Natural killer cell (primary cell): ENCODE measurements around the gene TMOD4. TPM values are rescaled to one million over a fixed set of nuclear protein-coding genes. Genes with fewer than 3 reads are reported as not detected.

Source experiments
- ATAC-seq, 3 donors: fragments of 150-1000 bp in 2 of 3; fragments of 200-7000 bp in 1 of 3; cut with Tn5 transposase; 1 replicate in 1 of 3; 2 replicates in 2 of 3; pipeline ENCODE4 v1.10.0; 2021; ENCODE audit warnings: mild to moderate bottlenecking in 2 of 3, moderate library complexity in 2 of 3
- DNase-seq, 2 donors: peaks; one replicate each; pipeline versions ENCODE4 v3.0.0 to v3.0.0-alpha.2; 2013 to 2021; ENCODE audit warnings: mixed read lengths in 1 of 2
- H3K27ac ChIP-seq: one replicate; pipeline ENCODE4 v1.5.1; 2013; ENCODE audit warnings: mild to moderate bottlenecking, low read length
- H3K27me3 ChIP-seq: one replicate; pipeline ENCODE4 v1.6.1; 2013; ENCODE audit warnings: low read length; ENCODE audit not compliant: control insufficient read depth, insufficient read depth
- H3K36me3 ChIP-seq: one replicate; pipeline ENCODE4 v1.6.1; 2013; ENCODE audit warnings: low read length; ENCODE audit not compliant: control insufficient read depth, insufficient read depth
- H3K4me1 ChIP-seq: one replicate; pipeline ENCODE4 v1.6.1; 2013; ENCODE audit warnings: low read length; ENCODE audit not compliant: control insufficient read depth, insufficient read depth
- H3K4me3 ChIP-seq: one replicate; pipeline ENCODE4 v1.5.1; 2013; ENCODE audit warnings: low read length
- H3K9me3 ChIP-seq: one replicate; pipeline ENCODE4 v1.6.1; 2013; ENCODE audit warnings: low read length; ENCODE audit not compliant: control insufficient read depth, insufficient read depth
- H3K27ac Mint-ChIP-seq, 2 donors: one replicate each; pipeline ENCODE4 v1.8.0; 2022; ENCODE audit warnings: mild to moderate bottlenecking in 2 of 2, mixed read lengths in 2 of 2, moderate library complexity in 1 of 2
- H3K27me3 Mint-ChIP-seq, 2 donors: one replicate each; pipeline ENCODE4 v1.8.0; 2022; ENCODE audit warnings: low read depth in 2 of 2, mixed read lengths in 2 of 2
- H3K36me3 Mint-ChIP-seq: one replicate; pipeline ENCODE4 v1.8.0; 2022; ENCODE audit warnings: mixed read lengths
- H3K4me1 Mint-ChIP-seq, 2 donors: one replicate each; pipeline ENCODE4 v1.8.0; 2022; ENCODE audit warnings: mixed read lengths in 2 of 2
- H3K4me3 Mint-ChIP-seq: one replicate; pipeline ENCODE4 v1.8.0; 2022; ENCODE audit warnings: mild to moderate bottlenecking, moderate library complexity, mixed read lengths
- H3K9me3 Mint-ChIP-seq, 2 donors: one replicate each; pipeline ENCODE4 v1.8.0; 2022; ENCODE audit warnings: mixed read lengths in 2 of 2
- WGBS: methylation state at CpG from one replicate; pipeline ENCODE4 v1.1.7; 2013; ENCODE audit warnings: missing lambda C conversion rate; ENCODE audit not compliant: insufficient coverage; 5-methylcytosine and 5-hydroxymethylcytosine counted together
- intact Hi-C: fragments of 100-400 bp; cut with micrococcal nuclease; formaldehyde crosslinking; loops from one replicate; pipeline ENCODE4 v1.14.2; 2022
- total RNA-seq, 4 donors: library from RNA; stranded (reverse); fragments of 120-200 nt in 1 of 4; gene quantifications; one replicate each; pipeline versions ENCODE4 v1.2.3 to v1.2.4, GENCODE V29; 2013 to 2022
- TF ChIP-seq, protein P1 (sequence below): fragments of 200-600 bp; IDR thresholded peaks from one replicate; pipeline ENCODE4 v1.8.0; 2022; ENCODE audit warnings: antibody characterized with exemption

The TMOD4 gene
- total RNA-seq, 3 donors from 2014 or later (not counting 1 experiment from before 2014, with no cell fraction given) = 2.6 to 3.8 TPM; not detected in 1

DNA sequence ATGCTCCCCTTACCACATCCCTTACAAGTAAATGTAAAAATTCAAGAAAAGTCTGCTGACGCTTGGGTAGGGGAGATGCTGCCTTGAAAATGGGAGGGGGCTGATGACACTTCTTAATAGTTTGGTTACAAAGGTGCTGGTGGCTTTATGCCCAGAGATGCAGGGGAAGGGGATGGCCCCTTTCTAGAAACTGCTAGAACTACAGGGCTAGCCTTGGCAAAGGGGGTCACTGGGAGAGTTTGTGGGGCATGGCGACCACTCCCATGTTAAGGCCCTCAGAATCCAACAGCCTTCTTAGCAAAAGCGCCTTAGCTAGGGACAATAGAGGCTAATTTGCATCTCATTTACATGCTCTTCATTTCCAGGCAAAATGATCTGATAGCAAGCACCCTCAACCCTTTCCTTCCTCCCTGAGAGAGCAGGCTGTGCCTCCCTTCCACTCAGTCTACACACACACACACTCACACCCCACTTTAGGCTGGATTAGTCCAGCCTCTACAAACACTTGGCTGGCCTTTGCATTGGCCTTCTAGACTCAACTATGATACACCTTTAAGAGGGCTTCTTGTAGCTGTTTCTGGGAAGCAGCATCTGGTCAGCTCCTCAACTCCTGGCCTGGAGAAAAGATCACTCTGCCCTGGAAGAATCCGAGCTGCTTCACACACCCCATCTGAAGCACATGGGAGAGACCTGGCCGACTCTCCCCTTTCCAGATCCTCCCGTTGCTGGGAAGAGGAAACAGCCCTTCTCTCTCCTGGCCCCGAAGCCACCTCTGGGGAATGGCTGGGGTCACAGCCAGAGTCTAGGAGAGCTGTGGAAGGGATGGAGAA is 31.1 kb downstream of the TMOD4 start:
- Histone ChIP-seq H3K27ac (no peak overlapping the region), H3K4me1 (peaks cover 18% of the 10 kb centered on the region), H3K27me3 (peaks cover 7% of the 10 kb centered on the region), H3K9me3 (no peaks in the 10 kb centered on the region), H3K36me3 (no peaks in the 10 kb centered on the region), H3K4me3 (no peak overlapping the region)
- H3K4me1 Mint-ChIP-seq = peaks cover 9 to 27% of the 10 kb centered on the region in 2 donors
- H3K27ac Mint-ChIP-seq = no peak overlapping the region
- DNase-seq (no peak), ATAC-seq (no peak)
- peak overlapping the region; percentile 92 for H3K4me3 Mint-ChIP-seq
- no peaks in the 10 kb centered on the region for H3K36me3 Mint-ChIP-seq
- 88% methylated on average over 5 of the region's 7 CpGs for WGBS
- H3K9me3 Mint-ChIP-seq = no peaks in the 10 kb centered on the region
- intact Hi-C loops = no loop called here
- TF ChIP-seq, protein P1, sequence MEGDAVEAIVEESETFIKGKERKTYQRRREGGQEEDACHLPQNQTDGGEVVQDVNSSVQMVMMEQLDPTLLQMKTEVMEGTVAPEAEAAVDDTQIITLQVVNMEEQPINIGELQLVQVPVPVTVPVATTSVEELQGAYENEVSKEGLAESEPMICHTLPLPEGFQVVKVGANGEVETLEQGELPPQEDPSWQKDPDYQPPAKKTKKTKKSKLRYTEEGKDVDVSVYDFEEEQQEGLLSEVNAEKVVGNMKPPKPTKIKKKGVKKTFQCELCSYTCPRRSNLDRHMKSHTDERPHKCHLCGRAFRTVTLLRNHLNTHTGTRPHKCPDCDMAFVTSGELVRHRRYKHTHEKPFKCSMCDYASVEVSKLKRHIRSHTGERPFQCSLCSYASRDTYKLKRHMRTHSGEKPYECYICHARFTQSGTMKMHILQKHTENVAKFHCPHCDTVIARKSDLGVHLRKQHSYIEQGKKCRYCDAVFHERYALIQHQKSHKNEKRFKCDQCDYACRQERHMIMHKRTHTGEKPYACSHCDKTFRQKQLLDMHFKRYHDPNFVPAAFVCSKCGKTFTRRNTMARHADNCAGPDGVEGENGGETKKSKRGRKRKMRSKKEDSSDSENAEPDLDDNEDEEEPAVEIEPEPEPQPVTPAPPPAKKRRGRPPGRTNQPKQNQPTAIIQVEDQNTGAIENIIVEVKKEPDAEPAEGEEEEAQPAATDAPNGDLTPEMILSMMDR = no peak
- peaks cover 0 to 8% of the 10 kb centered on the region in 2 donors for H3K27me3 Mint-ChIP-seq

DNA sequence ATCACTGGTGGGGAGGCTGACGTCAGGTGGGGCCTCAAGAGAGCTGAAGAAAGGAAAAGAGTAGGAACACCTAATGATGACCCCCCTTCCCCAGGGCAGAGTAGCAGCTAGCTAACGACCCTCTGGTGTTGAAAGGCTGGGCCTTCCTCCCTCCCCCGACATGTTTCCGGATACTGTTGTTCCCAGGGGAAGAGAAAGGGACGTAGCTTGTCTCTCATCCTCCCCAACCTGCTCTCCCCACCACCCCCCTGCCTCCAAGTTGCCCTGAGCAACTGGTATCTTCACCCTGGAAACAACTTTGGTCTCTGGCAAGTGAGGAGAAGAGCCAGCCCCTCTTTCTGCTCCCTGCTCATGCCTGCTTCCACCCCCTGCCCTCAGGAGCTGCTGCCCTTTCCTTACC is 31.8 kb downstream of the TMOD4 start:
- Histone ChIP-seq H3K4me1 (peaks cover 18% of the 10 kb centered on the region), H3K4me3 (no peak overlapping the region), H3K27ac (no peak overlapping the region), H3K27me3 (peaks cover 7% of the 10 kb centered on the region), H3K9me3 (no peaks in the 10 kb centered on the region), H3K36me3 (no peaks in the 10 kb centered on the region)
- no peaks in the 10 kb centered on the region for H3K9me3 Mint-ChIP-seq
- no peak for DNase-seq
- peaks cover 9 to 27% of the 10 kb centered on the region in 2 donors for H3K4me1 Mint-ChIP-seq
- TF ChIP-seq, protein P1 = no peak
- H3K27ac Mint-ChIP-seq = no peak overlapping the region
- H3K36me3 Mint-ChIP-seq = no peaks in the 10 kb centered on the region
- no peak overlapping the region for H3K4me3 Mint-ChIP-seq
- peaks cover 0 to 8% of the 10 kb centered on the region in 2 donors for H3K27me3 Mint-ChIP-seq
- intact Hi-C loops = no loop called here
- ATAC-seq = no peak
- 82% methylated on average over 4 of the region's 5 CpGs for WGBS

DNA sequence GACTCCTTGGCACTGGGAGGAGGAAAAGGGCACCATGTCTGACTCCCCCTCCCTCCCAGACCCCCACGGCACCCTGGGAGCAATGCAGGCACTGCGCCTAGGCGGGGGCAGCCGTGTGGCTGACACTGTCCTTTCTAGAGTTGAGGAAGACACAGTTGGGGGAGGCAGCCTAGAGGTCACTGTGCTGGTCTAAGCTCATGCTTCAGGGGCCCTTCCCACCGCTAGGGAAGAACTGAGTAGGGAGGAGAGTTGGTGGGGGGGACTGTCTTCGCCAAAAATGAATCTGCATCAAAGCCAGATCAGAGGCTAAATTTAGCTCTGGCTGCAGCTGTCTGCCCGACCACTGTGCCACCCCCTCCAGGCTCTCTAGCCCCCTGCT is 32.7 kb downstream of the TMOD4 start:
- H3K36me3 Mint-ChIP-seq = no peaks in the 10 kb centered on the region
- H3K4me1 Mint-ChIP-seq = peaks cover 9 to 27% of the 10 kb centered on the region in 2 donors
- no peak overlapping the region for H3K4me3 ChIP-seq
- TF ChIP-seq, protein P1 = no peak
- H3K27me3 Mint-ChIP-seq = peaks cover 0 to 8% of the 10 kb centered on the region in 2 donors
- H3K9me3 ChIP-seq = no peaks in the 10 kb centered on the region
- no peaks in the 10 kb centered on the region for H3K9me3 Mint-ChIP-seq
- intact Hi-C loops = no loop called here
- peaks cover 7% of the 10 kb centered on the region for H3K27me3 ChIP-seq
- H3K4me3 Mint-ChIP-seq = no peak overlapping the region
- no peaks in the 10 kb centered on the region for H3K36me3 ChIP-seq
- ATAC-seq (no peak), DNase-seq (no peak)
- 52% methylated on average over 6 of the region's 7 CpGs for WGBS
- H3K27ac ChIP-seq = no peak overlapping the region
- H3K4me1 ChIP-seq = peaks cover 18% of the 10 kb centered on the region
- no peak overlapping the region for H3K27ac Mint-ChIP-seq
